Tibial nerve (tissue), 4 donors: Measurements from ENCODE around the gene BCL2.

Experiments
- CTCF ChIP-seq, 5 experiments: fragments of 200-600 bp in 3 of 5; fragments of 450-650 bp in 2 of 5; sonication (generic) in 3 of 5; IDR thresholded peaks; one replicate each; pipeline ENCODE4 v1.5.1; 2016 to 2019; ENCODE audit warnings: antibody characterized with exemption in 5 of 5, mild to moderate bottlenecking in 3 of 5, moderate library complexity in 2 of 5
- EP300 ChIP-seq, 2 donors: sonication (generic); formaldehyde crosslinking; IDR thresholded peaks; one replicate each; pipeline ENCODE4 v1.6.1; 2017; ENCODE audit warnings: antibody characterized with exemption in 2 of 2, mild to moderate bottlenecking in 1 of 2
- POLR2A ChIP-seq, 2 donors: fragments of 450-650 bp; IDR thresholded peaks; one replicate each; pipeline ENCODE4 v1.6.1; 2017; ENCODE audit warnings: antibody characterized with exemption in 2 of 2, mild to moderate bottlenecking in 2 of 2, moderate library complexity in 2 of 2

- TF ChIP-seq CTCF (IDR thresholded peaks at IDR 0.05) = no peak
- no peak for TF ChIP-seq POLR2A (IDR thresholded peaks at IDR 0.05)
- no peak for TF ChIP-seq EP300 (IDR thresholded peaks at IDR 0.05)
Measured at GRCh38 chr18:63264871-63265270, 54.7 kb downstream of the BCL2 start.
